ENCODE results near the gene ZC3H10.
"Not testable (repeated sequence)": the region's sequence is repeated elsewhere in the genome, so short reads cannot be mapped to it uniquely, and the experiment has no call there.

ZC3H10 gene, protein sequence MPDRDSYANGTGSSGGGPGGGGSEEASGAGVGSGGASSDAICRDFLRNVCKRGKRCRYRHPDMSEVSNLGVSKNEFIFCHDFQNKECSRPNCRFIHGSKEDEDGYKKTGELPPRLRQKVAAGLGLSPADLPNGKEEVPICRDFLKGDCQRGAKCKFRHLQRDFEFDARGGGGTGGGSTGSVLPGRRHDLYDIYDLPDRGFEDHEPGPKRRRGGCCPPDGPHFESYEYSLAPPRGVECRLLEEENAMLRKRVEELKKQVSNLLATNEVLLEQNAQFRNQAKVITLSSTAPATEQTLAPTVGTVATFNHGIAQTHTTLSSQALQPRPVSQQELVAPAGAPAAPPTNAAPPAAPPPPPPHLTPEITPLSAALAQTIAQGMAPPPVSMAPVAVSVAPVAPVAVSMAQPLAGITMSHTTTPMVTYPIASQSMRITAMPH

DNA sequence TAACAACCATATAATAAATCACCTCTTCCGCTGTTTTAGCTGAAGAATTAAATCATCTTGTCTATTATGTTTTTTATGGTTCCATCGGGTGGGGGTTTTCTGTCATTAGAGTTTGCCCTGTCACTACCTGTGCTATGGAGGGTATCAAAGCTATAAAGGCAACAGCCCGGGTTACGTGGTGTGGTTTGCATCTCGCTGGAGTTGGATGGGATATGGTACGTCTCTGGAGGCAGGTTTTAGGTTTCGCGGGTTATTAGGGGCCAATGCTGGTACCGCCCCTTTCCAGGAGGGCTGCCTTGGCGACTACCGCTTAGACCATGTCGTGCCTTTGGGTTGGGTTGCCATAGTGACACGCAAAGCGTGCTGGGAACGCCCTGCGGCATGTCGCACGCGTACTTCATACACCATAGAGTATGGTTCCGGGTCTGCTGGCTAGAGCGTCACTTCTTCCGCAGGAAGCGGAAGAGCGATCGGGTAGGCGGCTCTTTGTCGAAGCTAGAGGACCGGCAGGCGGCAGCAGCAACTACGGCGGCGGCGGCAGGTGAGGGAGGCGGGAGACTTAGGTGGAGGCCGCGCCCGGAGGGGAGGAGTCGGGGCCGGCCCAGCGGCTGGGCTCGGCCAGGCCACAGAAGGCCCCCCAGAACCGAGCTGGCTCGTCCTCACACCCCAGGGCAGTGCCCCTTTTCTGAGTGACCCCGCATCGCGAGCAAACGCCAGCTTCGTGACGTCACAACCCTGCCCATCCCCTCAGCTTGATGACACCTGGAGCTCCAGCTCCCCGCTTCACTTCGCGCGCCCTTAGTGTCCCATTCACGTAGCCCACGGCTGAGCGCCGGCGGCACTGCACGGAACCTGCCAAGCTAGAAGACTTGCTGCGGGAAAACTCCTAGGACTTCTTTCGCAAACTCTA is at the start of gene ZC3H10:
TSS of gene ZC3H10 (plus strand) at position 489 of the 910 bp plus-strand sequence. CDS start 2,297 bp downstream, outside the sequence.
- peak; percentile 96 for DNase-seq (ENCODE audit: low read depth)

DNA sequence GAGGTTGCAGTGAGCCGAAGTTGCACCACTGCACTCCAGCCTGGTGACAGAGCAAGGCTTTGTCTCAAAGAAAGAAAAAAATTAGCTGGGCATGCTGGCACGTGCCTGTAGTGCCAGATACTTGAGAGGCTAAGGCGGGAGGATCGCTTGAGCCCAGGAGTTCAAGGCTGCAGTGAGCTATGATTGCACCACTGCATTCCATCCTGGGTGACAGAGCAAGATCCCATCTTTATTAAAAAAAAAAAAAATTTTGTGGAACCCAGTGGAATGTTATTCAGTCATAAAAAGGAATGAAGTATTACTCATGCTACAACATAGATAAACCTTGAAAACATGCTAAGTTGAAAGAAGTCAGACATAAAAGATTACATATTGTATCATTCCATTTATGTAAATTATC is 46.4 kb upstream of the ZC3H10 start:
- no peak for DNase-seq (ENCODE audit: low read depth)

DNA sequence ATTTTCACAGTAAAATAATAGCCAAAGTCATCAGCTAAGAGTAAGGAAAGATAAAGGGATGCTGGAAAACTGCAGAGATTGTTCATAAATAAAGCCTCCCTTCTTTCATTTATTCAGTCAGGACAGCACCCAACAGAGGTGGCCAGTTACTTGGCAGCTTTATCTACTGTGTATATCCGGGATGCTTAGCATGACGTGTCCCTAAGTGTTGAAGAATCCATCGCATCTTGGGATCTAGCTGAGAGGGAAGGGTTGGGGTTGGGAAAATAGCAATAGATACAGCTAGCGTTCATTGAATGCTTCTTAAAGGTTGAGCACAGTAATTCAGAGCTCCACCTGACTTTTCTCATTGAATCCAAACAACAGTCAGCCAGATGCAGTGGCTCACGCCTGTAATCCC is 43.7 kb upstream of the ZC3H10 start:
- no peak for DNase-seq (ENCODE audit: low read depth)

DNA sequence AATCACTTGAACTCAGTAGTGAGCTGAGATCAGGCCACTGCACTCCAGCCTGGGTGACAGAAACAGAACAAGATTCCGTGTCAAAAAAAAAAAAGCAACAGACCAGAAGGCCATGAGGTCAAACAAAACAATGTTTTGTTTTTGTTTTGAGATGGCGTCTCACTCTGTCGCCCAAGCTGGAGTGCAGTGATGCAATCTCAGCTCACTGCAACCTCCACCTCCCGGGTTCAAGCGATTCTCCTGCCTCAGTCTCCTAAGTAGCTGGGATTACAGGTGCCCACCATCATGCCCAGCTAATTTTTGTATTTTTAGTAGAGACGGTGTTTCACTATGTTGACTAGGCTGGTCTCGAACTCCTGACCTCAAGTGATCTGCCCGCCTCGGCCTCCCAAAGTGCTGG is 40.1 kb upstream of the ZC3H10 start:
- not testable (repeated sequence) for DNase-seq (ENCODE audit: low read depth)

DNA sequence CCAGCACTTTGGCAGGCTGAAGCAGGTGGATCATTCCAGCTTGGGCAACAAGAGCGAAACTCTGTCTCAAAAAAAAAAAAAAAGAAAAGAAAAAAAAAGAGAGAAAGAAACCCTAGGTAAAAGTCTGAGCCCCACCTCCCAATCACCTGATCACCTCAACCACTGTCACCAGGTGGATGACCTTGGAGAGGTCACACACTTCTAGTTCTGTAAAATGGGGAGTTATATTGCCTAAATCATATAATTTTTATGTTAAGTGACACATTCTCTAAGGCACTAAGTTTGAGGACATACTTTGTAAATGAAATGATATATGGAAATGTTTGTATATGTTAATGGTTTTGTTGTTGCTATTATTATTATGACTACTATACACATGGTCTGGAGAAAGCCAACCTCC is 39.6 kb upstream of the ZC3H10 start:
- DNase-seq (ENCODE audit: low read depth), result no peak

DNA sequence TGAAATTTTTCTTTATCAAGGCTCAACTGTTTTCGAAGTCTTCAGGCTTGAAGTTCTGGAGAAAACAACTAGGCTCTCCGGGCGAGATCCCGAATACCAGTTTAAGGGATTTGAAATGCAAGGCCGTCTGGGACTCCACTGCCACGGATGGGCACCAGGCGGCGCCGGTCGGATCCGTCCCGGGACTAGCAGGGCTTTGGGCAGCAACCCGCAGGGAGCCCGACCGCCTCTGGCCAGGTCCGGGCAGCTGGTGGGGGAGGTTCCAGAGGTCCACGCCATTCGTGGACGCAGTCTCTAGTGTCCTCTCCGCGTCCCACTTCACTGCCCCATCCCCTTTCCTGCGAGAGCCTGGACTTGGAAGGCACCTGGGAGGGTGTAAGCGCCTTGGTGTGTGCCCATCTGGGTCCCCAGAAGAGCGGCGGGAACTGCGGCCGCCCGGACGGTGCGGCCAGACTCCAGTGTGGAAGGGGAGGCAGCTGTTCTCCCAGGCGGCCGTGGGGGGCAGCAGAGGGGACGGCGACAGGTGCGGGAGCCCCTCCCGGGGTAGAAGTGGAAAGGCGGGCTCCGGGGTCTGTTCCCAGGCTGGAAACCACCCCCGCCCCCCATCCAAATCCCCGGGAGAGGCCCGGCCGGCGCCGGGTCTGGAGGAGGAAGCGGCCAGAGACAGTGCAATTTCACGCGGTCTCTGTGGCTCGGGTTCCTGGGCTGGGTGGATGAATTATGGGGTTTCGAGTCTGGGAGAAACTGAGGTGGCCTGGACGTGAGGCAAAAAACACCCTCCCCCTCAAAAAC is 38.9 kb upstream of the ZC3H10 start:
- peak; percentile 37 for DNase-seq (ENCODE audit: low read depth)

DNA sequence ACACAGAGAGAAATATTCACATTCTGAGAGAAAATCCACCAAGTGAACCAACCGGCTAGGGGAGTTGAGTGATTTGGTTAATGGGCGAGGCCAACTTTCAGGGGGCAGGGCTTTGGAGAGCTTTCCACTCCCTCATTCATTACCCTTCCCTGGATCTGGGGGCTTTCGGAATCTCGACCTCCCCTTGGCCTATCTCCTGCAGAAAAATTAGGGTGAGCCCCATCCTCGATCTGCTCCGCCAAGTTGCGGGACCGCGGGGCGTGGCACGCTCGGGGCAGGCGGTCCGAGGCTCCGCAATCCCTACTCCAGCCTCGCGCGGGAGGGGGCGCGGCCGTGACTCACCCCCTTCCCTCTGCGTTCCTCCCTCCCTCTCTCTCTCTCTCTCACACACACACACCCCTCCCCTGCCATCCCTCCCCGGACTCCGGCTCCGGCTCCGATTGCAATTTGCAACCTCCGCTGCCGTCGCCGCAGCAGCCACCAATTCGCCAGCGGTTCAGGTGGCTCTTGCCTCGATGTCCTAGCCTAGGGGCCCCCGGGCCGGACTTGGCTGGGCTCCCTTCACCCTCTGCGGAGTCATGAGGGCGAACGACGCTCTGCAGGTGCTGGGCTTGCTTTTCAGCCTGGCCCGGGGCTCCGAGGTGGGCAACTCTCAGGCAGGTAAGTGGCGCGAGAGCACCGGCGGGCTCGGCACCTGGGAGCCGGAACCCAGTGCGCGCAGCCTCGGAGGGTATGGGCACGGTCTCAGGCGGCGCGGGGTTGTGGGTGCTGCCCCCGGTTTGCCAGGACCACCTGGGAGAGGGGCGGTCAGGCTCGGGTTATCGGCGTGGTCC is 38.1 kb upstream of the ZC3H10 start, which contains the start of gene ERBB3:
TSS of gene ERBB3 (plus strand) at position 443 of the 833 bp plus-strand sequence. CDS start at position 579, 136 bp downstream.
- DNase-seq (ENCODE audit: low read depth), result peak; percentile 67

DNA sequence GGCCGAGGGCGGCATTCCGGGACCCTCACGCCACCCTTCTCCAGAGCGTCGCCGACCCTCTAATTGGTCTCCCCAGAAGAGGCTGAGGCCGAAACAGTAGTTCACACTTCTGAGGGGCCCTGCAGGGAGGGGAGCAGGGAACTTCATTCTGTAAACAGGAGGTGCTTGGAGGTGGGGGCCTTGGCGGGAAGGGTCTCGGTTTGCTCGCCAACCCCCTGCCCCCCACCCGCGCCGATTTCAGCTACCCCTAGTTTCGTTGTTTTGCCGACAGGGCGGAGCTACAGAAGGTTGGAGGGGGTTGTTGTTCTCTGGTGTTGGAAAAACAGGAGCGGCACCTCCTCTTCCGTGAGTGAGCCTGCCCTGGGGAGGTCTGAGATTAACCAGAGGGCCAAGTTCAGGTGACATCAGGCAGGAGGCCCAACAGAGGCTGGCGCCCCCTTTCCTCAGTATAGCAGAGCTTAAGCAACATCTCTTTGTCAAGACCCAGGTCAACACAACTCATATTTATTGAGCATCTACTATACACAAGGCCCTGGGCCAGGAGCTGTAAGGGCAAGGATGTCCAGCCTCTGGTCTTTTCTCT is 37.4 kb upstream of the ZC3H10 start:
- DNase-seq (ENCODE audit: low read depth), result no peak

DNA sequence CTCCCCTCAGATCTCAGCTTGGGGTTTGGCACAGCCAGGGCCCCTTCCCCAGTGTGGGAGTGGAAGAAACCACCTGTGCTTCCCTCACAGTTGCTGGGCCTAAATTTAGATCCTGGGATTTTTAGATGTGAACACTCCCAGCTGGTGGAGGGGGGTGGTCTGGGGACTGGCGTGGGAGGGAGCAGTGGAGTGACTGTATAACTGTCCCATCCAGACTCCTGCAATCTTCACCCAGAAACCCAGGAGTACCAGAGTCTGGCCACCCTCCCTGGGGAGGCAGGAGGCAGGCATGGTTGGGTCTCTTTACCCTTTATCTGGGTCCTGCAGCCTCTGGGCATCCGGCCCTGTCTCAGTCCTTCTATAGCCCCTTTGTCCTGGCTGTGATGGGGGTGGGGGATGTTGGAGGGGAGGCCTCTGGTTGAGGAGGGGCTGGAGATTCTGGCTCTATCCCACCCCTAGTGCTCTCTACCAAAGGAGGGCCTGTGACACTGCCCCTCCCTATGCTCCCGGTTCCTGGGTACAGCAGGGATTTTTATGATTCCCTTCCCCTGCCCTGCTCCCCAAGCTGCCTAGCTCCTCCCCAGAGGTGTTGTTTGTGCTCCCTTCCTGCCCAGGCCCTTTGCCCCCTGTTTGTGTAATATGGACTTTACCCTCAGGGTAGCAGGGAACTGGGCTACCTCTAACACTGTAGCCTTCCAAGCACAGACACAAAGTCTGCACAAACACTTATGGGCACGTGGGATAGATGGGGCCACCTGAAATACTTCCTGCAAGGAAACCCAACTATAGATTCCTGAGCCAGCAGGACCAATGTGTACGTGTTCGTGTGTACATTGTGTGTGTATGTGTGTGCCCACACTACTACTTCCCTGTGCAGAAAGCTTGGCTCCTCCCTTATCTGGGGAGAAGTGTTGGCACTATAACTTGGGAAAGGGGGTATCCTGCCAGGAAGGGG is 36.4 kb upstream of the ZC3H10 start:
- DNase-seq (ENCODE audit: low read depth), result no peak

DNA sequence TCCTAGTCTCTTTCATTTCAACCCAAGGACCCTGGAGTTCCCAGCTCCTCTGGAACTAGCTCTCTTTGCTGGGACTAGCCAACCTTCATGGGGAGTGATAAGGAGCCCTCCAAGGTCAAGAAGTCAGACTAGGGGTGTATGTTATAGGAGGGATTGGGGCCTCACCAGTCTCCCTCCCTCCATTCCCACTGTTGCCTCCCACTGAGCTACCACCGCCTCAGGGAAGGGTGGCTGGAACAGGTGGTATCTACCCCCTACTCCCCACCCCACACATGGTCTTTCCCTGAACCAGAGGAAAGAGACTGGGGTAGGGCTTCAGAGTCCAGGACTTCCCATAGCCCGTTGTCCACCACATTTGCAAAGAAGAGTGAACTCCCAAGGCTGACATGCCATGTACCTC is 35.7 kb upstream of the ZC3H10 start:
- DNase-seq (ENCODE audit: low read depth), result no peak

DNA sequence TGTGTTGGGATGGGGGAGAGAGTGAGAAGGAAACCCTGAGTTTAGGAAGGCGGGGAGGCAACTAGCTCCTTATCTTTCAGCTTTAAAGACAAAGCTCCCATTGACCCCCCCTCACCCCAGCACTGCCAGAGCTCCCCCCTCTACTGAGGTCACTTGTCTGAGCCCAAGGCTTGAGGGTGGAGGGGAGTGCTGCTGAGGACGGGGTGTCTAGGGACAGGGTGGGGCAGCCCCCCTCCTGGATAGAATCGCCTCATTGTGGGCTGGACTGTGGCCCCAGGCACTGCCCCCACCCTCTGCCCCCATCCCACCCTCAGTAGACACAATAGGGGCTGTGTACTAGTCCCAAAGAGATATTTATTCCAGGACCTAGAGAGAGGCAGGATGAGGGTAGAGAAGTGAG is 35.1 kb upstream of the ZC3H10 start:
- no peak for DNase-seq (ENCODE audit: low read depth)

DNA sequence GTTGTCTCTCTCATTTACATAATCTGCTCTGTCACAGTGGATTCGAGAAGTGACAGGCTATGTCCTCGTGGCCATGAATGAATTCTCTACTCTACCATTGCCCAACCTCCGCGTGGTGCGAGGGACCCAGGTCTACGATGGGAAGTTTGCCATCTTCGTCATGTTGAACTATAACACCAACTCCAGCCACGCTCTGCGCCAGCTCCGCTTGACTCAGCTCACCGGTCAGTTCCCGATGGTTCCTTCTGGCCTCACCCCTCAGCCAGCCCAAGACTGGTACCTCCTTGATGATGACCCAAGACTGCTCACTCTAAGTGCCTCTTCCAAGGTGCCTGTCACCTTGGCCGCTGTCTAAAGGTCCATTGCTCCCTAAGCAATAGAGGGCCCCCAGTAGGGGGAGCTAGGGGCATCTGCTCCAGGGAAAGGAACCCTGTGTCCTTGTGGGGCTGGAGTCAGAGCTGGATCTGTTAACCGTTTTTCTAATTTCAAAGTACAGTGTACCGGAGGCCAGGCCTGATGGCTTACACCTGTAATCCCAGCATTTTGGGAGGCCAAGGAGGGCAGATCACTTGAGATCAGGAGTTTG is 33.0 kb upstream of the ZC3H10 start:
- DNase-seq (ENCODE audit: low read depth), result no peak

DNA sequence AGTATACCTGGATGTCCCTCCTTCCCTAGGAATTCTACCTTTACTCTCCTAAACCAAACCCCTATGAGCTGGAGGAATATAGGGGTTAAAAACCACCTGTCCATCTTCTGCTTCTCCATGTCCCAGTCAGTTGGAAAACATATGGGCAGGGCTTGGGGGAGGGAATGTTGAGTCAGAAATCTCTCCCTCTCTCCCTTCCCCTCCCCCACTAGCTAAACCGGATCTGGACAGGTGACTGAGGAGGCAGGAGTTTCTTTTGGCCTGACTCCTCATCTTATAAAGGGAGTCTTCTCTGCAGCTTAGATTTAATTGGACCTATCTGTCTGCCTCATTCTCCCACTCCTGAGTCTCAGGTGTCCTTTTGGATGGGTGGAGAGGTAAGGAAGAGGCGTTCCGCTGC is 32.0 kb upstream of the ZC3H10 start:
- DNase-seq (ENCODE audit: low read depth), result no peak

DNA sequence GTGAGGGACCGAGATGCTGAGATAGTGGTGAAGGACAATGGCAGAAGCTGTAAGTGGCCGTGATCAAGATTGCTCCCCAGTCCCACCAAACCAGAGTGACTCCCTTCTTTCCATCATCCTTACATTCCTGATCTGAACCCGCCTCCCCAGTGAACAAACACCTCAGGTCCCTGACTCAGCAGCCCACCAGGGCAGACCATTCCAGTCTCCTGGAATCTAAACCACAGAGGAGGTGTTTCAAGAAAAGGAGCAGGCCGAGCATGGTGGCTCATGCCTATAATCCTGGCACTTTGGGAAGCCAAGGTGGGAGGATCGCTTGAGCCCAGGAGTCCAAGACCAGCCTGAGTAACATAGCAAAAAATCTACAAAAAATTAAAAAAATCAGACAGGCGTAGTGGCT is 31.5 kb upstream of the ZC3H10 start:
- DNase-seq (ENCODE audit: low read depth), result no peak

DNA sequence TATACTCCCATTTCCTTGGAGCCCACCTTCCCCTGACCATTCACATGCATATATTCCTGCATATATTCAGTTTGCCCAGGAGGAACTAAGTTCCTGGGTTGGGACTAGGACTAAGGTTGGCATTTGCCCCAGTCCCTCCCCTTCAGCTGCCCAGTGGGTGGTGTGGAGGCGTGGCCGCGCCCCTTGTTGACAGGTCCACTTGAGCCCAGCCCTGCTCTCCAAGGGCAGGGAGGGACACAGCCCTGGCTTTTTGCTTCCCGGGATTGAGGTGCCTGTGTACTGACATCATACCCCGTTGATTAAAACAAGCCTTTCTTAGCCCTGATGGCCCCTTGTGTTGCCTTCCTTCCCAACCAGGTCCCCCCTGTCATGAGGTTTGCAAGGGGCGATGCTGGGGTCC is 30.8 kb upstream of the ZC3H10 start:
- no peak for DNase-seq (ENCODE audit: low read depth)

DNA sequence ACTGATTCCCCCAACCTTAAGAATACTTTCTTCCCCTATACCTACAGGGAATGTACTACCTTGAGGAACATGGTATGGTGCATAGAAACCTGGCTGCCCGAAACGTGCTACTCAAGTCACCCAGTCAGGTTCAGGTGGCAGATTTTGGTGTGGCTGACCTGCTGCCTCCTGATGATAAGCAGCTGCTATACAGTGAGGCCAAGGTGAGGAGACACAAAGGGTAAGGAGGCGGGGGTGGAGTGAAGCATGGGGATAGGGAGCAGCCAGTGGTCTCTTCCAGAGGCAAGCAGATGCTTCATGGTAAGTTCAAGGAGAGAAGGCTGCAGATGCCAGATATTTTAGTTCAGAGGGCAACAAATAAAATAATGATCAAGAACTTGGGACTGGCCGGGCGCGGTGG is 20.3 kb upstream of the ZC3H10 start:
- no peak for DNase-seq (ENCODE audit: low read depth)

DNA sequence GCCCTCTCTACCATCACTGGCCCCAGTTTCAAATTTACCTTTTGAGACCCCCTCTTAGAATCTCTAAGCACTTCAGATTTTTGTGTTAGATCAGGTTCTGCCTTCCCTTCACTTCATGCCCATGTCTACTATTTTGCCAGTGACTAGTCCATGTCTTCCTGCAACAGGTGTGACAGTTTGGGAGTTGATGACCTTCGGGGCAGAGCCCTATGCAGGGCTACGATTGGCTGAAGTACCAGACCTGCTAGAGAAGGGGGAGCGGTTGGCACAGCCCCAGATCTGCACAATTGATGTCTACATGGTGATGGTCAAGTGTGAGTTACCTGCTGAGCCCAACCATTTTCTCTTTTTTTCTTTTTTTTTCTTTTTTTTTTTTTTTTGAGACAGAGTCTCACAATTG is 19.5 kb upstream of the ZC3H10 start:
- DNase-seq (ENCODE audit: low read depth), result no peak

DNA sequence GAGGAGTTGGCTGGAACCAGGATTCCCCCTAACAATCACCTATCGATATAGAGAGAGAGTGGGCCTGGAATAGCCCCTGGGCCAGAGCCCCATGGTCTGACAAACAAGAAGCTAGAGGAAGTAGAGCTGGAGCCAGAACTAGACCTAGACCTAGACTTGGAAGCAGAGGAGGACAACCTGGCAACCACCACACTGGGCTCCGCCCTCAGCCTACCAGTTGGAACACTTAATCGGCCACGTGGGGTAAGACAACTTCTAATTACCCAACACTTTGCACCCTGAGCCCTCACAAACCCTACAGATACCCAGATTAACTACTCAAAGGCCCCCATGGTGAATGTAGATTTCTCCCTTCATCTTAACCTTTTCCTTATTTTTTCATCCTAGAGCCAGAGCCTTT is 18.3 kb upstream of the ZC3H10 start:
- no peak for DNase-seq (ENCODE audit: low read depth)

DNA sequence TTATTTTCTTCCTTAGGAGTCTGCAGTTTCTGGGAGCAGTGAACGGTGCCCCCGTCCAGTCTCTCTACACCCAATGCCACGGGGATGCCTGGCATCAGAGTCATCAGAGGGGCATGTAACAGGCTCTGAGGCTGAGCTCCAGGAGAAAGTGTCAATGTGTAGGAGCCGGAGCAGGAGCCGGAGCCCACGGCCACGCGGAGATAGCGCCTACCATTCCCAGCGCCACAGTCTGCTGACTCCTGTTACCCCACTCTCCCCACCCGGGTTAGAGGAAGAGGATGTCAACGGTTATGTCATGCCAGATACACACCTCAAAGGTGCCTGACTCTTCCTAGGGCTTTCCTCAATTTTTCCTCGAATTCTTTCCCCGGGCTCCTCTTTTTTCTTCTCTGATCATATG is 17.0 kb upstream of the ZC3H10 start:
- DNase-seq (ENCODE audit: low read depth), result no peak

All from activated T-helper 9 cell treated with anti-CD3 and anti-CD28 coated beads, Interleukin-2, amount 50 U/mL, for 16 hours (primary cell).